Activated CD4-positive, alpha-beta T cell treated with anti-CD3 and anti-CD28 coated beads, Interleukin-2, amount 10 ng/mL, durations not matched to agents 24 days and 14 days (primary cell): Measurements from ENCODE around the gene GFRA1. TPM values are rescaled to one million over a fixed set of nuclear protein-coding genes. Genes with fewer than 3 reads are reported as not detected.

Experiments
- DNase-seq: peaks from one replicate; pipeline ENCODE4 v3.0.0; 2022
- H3K27ac Mint-ChIP-seq: one replicate; pipeline ENCODE4 v1.8.0; 2022; ENCODE audit warnings: mild to moderate bottlenecking, mixed read lengths
- H3K27me3 Mint-ChIP-seq: one replicate; pipeline ENCODE4 v1.8.0; 2022; ENCODE audit warnings: mixed read lengths
- H3K36me3 Mint-ChIP-seq: one replicate; pipeline ENCODE4 v1.8.0; 2022; ENCODE audit warnings: low read depth, mild to moderate bottlenecking, mixed read lengths
- H3K4me1 Mint-ChIP-seq: one replicate; pipeline ENCODE4 v1.8.0; 2021; ENCODE audit warnings: mixed read lengths
- H3K4me3 Mint-ChIP-seq: one replicate; pipeline ENCODE4 v1.8.0; 2022; ENCODE audit warnings: mild to moderate bottlenecking, moderate library complexity, mixed read lengths
- H3K9me3 Mint-ChIP-seq: one replicate; pipeline ENCODE4 v1.8.0; 2021; ENCODE audit warnings: mixed read lengths
- intact Hi-C: fragments of 100-400 bp; cut with micrococcal nuclease; formaldehyde crosslinking; loops from one replicate; pipeline ENCODE4 v1.15.1; 2023
- total RNA-seq: library from RNA; stranded (reverse); gene quantifications from 2 replicates; pipeline ENCODE4 v1.2.3, GENCODE V29; 2022

The GFRA1 gene
- total RNA-seq, 1 donor from 2014 or later: not detected

DNA sequence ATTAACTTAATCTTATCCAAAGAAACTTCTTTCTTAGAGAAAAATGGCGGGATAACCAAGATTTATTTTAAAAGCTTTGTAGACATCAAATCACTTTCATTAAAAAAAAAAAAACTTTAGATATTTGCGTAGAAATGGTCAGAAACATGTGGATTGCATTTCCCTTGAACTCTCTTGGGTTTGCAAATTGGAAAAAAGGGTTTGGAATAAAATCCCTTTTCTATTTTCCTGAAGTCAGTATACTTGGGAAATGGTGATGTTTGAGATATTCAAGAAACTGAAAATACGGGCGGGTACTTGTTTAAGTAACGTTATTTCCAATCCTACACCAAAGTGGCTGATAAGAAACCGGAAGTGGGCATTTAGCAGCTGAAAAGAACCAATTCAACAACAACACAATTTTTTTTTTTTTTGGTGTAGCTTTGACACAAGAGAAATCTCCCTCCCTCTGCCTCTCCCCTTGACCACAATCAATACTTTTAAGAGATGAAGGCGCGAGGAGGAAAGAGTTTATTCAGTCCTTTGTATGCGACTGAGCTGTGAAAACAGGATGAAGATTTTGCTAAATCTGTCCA, 13.7 kb upstream of the GFRA1 start:
- Mint-ChIP-seq H3K27ac (no peak overlapping the region), H3K36me3 (no peaks in the 10 kb centered on the region), H3K9me3 (no peaks in the 10 kb centered on the region), H3K4me1 (no peaks in the 10 kb centered on the region), H3K4me3 (no peak overlapping the region), H3K27me3 (peaks cover 2% of the 10 kb centered on the region)
- intact Hi-C loops: no loop called here
- DNase-seq: no peak

DNA sequence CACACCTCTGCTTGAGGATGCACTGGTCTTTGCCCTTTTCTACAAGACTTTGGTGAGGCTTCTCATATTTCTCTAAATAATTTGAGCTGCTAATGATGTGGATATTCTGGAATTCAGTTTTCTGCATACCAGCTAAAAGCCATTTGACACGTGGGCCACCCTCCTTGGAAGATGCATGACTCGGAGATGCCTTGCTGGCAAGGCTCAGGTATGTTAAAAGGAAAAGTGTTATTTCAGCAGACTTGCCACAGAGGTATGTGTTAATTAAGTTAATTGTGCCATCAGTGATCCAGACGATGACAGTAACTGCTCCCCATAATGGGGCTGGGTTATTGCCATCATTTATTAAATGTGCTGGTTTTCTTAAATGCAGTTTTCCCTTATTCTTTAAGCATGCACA, 8.8 kb upstream of the GFRA1 start:
- Mint-ChIP-seq H3K4me3 (no peak overlapping the region), H3K9me3 (no peaks in the 10 kb centered on the region), H3K27ac (no peak overlapping the region), H3K27me3 (peaks cover 8% of the 10 kb centered on the region), H3K4me1 (no peaks in the 10 kb centered on the region), H3K36me3 (no peaks in the 10 kb centered on the region)
- no peak for DNase-seq
- intact Hi-C loops: no loop called here

DNA sequence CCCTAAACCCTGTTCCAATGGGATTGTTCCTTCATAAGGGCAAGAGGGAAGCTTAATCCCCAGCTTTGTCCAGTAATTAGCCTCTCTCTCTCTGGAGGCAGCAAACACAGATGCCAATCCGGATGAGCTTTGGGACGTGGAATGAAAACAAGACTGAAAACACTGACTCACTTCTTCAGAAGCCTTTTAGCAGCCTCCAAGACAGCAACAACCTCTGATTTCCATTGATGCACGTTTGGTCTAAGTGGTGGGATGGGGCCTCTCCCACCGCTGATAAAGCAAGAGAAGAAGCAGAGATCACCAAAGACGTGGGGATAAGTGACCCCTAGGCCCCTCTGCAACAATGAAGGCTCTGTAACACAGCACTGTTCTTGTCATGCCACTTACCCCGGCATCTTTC, 5.8 kb upstream of the GFRA1 start:
- no peak for DNase-seq
- no peak overlapping the region for H3K4me3 Mint-ChIP-seq
- H3K4me1 Mint-ChIP-seq: no peaks in the 10 kb centered on the region
- intact Hi-C loops: loop anchor here (10.0 kb wide), 3 partner anchors 856 to 1256 kb away; partner anchors contain the start of gene VAX1
- no peak overlapping the region for H3K27ac Mint-ChIP-seq
- no peaks in the 10 kb centered on the region for H3K9me3 Mint-ChIP-seq
- no peaks in the 10 kb centered on the region for H3K36me3 Mint-ChIP-seq
- H3K27me3 Mint-ChIP-seq: peaks cover 30% of the 10 kb centered on the region

DNA sequence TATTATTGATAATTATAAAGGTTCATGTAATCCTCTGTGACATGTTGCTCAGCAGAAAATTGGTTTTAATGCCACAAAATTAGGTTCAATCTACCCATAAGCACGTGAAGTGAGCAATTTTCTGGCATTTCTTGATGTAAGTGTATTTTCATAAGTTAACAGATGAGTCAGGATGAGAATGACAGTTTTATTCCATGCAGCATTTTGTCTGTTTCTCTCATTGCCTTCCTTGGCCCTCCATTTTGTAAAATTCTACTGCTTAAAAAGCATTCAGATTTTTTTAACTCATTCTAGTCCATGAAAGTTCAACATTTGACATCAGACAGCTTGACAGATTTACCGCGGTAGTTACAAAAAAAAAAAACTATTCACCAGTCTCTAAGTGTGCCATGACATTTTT, 4.0 kb upstream of the GFRA1 start:
- intact Hi-C loops: loop anchor here (10.0 kb wide), 3 partner anchors 858 to 1258 kb away; partner anchors contain the start of gene VAX1
- H3K4me1 Mint-ChIP-seq: peaks cover 3% of the 10 kb centered on the region
- H3K27me3 Mint-ChIP-seq: peaks cover 42% of the 10 kb centered on the region

DNA sequence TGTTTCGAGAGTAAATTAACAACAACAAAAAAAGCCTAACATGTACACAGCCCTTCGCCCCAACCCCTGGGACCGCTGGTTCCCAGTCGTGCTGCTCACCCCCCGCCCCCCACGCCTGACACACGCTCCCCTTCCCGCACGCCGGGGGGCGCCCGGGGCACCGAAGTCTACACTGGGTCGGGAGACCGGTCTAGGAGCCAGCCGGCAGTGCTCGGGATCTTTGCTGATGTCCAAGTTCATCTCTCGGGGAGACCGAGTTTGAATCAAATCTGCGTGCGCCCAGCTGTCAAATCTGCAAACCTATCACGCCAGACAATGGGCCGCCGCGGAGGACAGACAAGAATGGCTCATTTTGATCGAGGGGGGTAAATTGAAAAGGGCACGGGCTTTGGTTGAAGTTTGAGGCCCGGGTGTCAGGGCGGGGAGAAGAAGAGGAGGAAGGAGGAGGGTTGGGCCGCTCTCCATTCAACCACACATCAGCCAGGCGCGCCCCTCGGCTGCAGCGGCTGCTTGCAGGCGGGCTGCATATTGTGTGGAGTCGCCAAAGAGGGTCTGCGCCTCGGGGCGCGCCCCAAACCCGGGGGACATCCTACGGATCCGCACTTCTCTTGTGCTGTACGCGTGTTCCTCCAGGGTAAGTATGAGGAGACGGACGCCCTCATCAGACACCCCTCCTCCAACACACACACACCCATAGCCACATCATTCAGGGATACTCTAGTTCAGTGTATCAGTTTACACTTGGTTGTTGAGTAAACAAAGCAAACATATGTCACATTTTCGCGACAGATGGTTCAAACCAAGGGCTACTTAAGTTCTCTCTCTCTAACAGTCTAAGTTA, 1.3 kb upstream of the GFRA1 start:
- Mint-ChIP-seq H3K4me3 (no peak overlapping the region), H3K9me3 (peaks cover 3% of the 10 kb centered on the region), H3K36me3 (no peaks in the 10 kb centered on the region), H3K27ac (no peak overlapping the region), H3K4me1 (peaks cover 3% of the 10 kb centered on the region), H3K27me3 (peaks cover 58% of the 10 kb centered on the region)
- intact Hi-C loops: loop anchor here (10.0 kb wide), 3 partner anchors 861 to 1261 kb away; partner anchors contain the start of gene VAX1
- no peak for DNase-seq

More for the DNA sequence above, 4.0 kb upstream of the GFRA1 start:
- Mint-ChIP-seq H3K4me3 (no peak overlapping the region), H3K9me3 (peaks cover 3% of the 10 kb centered on the region), H3K36me3 (no peaks in the 10 kb centered on the region), H3K27ac (no peak overlapping the region)
- DNase-seq: no peak

DNA sequence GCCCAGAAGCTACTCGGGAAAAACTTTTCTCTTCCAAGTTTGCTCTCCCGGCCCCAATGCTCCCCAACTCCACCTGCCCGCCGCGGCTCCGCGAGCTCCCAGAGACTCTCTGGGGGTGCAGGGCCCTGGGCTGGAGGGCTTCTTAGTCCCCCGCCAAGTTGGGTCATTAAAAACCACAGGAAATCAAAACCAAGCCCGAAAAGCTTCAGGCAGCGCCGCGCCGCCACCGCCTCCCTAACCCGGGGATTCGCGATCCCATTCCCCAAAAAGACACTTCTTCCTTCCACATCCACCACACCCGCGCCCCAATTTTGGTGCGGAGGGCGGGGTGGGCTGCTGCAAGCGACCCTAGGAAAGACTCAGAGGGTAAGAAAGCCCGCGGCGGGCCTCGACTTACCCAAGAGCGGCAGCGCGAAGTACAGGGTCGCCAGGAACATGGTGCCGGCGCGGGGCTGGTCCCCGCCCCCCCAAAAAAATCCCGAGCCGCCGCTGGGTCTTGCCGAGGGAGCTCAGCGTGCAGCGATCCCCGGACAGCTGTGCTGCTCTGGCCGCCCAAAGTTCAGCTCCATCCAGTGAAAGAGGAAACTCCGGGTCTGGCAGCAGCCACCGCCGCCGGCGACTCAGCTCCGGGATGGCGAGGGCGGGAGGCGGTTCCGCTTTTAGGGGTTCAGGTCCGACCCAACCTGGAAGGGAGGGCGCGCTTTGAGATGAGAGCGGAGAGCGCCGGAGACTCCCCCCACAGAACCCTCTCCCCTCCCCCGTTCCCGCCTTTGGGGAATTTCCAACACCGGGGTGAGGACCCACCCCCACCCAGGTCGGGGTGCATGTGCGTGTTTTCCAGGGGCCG, 1.2 kb downstream of the GFRA1 start:
- no peak overlapping the region for H3K27ac Mint-ChIP-seq

DNA sequence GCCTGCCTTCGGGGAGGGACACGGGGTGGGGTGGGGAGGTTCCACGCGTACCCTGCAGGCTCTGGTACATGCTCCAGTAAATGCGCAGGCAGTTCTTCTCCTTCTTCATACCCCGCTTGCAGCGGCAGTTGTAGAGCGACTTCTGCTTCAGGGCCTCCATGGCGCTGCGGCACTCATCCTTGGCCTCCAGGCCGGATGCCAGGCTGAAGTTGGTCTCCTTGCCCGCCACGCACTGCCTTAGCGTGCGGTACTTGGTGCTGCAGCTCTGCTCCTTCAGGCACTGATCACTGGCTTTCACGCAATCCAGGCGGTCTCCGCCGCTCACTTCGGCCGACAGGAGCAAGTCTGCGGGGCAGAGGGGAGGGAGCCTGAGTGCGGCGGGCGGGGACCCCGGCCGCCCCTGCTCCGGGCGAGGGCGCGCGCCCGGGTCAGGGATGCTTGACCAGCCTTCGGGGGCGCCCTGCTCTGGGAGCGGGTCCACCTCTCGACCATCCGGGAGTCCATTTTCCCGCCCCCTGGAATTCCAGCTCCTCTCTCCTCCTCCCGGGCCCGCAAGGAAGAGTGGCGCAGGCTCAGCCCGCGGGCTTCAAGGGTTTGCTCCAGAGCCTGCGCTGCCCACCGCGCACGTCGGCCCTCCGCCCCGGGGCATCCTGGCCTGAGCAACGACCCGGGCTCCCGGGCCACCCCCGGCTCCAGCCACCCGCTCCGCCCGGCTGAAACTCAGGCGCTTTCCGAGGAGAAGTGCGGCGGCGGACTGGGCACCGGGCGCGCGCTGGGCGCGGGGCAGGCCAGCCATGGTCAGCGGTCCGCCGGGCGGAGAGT, 2.0 kb downstream of the GFRA1 start:
- peaks cover 3% of the 10 kb centered on the region for H3K9me3 Mint-ChIP-seq
- H3K27me3 Mint-ChIP-seq: peaks cover 54% of the 10 kb centered on the region
- no peak overlapping the region for H3K27ac Mint-ChIP-seq
- intact Hi-C loops: loop anchor here (10.0 kb wide), 3 partner anchors 864 to 1264 kb away; partner anchors contain the start of gene VAX1
- H3K4me1 Mint-ChIP-seq: peaks cover 3% of the 10 kb centered on the region
- H3K4me3 Mint-ChIP-seq: no peak overlapping the region
- no peaks in the 10 kb centered on the region for H3K36me3 Mint-ChIP-seq
- DNase-seq: no peak

More for the DNA sequence above, 1.2 kb downstream of the GFRA1 start:
- no peak for DNase-seq
- no peak overlapping the region for H3K4me3 Mint-ChIP-seq
- H3K36me3 Mint-ChIP-seq: no peaks in the 10 kb centered on the region
- peaks cover 3% of the 10 kb centered on the region for H3K4me1 Mint-ChIP-seq
- H3K27me3 Mint-ChIP-seq: peaks cover 58% of the 10 kb centered on the region
- intact Hi-C loops: loop anchor here (10.0 kb wide), 3 partner anchors 863 to 1263 kb away; partner anchors contain the start of gene VAX1
- peaks cover 3% of the 10 kb centered on the region for H3K9me3 Mint-ChIP-seq

DNA sequence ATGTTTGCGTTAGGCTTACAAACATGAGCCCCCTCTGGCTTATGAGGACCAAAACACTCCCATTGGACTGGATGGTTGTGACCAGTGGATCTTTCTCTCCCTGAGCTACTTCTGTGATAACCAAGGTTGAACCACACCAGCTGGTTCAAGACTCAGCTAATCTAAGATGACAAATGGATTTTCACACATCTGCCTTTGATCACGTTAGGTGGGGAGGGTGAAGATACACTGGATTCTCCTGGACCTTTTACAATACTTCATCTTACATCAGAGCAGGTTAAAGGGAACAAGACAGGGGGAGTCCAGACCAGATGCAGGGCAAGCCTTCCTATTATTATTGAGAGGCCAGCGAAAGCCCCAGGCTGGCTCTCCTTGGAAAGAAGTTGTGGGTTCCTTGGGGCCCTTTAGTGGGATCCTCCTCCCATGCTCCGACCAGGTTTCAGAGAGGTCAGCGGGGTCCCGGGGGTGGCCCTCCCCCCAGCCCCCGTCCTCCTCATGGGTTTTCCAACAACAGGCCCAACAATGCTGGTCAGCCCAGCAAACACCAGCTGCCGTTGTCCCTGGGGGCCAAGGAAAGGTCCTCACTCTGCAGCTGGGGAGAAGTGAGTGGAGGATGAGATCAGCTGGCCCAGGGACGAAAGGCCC, 2.8 kb downstream of the GFRA1 start:
- no peak overlapping the region for H3K27ac Mint-ChIP-seq
- no peak overlapping the region for H3K4me3 Mint-ChIP-seq
- no peak for DNase-seq
- peaks cover 51% of the 10 kb centered on the region for H3K27me3 Mint-ChIP-seq
- peaks cover 3% of the 10 kb centered on the region for H3K9me3 Mint-ChIP-seq
- no peaks in the 10 kb centered on the region for H3K36me3 Mint-ChIP-seq
- intact Hi-C loops: loop anchor here (10.0 kb wide), 3 partner anchors 865 to 1265 kb away; partner anchors contain the start of gene VAX1
- peaks cover 3% of the 10 kb centered on the region for H3K4me1 Mint-ChIP-seq

DNA sequence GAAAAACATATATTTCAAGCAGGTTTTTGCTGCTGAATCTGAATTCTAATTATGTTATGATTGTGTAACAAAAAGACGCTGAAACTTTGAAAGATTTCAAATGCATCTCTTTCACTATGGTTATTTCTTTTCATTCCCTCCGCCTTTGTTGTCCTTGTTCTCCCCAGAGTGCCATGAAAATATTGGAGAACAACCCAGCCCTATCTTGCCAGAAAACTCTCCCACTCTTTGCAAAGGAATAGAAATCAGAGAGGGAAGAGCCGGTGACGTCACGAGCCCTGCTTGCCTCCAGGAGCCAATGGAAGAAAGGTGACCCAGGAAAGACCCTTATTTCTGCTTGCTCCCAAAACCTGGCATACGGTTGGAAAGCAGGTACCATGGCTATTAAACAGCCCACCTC, 3.4 kb downstream of the GFRA1 start:
- Mint-ChIP-seq H3K27me3 (peaks cover 45% of the 10 kb centered on the region), H3K4me3 (no peak overlapping the region), H3K4me1 (peaks cover 3% of the 10 kb centered on the region), H3K36me3 (no peaks in the 10 kb centered on the region), H3K9me3 (peaks cover 3% of the 10 kb centered on the region), H3K27ac (no peak overlapping the region)
- no peak for DNase-seq
- intact Hi-C loops: loop anchor here (10.0 kb wide), 3 partner anchors 865 to 1265 kb away; partner anchors contain the start of gene VAX1

DNA sequence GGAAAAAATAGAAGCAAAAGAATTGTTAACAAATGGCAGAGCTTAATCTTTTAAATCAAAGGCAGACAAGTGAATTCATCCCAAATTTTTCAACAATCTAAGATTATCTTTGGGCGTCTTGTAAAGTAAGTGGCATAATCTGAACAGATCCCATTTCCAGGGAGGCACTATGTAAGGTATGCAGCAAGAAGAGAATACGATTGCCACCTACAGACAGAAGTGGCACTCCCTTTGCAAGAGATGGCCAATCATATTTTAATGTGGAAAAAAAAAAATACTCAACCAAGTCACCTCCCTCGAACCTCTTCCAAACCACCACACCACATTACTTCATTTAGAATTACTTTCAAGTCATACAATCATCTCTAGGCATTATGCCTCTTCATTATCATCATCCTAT, 4.0 kb downstream of the GFRA1 start:
- Mint-ChIP-seq H3K9me3 (peaks cover 3% of the 10 kb centered on the region), H3K36me3 (no peaks in the 10 kb centered on the region), H3K27me3 (peaks cover 38% of the 10 kb centered on the region), H3K4me1 (peaks cover 3% of the 10 kb centered on the region), H3K27ac (no peak overlapping the region), H3K4me3 (no peak overlapping the region)
- intact Hi-C loops: no loop called here
- no peak for DNase-seq

DNA sequence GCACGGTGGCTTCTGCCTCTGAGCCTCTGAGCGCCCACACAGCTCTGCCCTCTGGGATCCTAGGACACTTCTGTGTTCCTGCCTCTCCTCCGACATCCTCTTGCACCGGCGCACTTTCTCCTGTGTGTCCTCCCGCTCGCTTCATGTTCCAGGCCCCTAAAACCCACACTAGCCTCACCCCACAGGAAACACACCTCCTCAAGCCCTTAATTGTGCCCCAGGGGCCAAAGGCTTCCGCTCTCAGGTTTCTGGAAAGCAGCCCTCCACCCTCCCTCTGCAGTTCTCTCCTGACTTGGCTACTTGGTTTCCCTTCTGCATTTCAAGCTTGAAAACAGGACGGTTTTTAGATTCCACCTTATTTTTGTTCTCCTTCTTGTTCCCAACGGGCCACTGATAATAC, 7.3 kb downstream of the GFRA1 start:
- Mint-ChIP-seq H3K4me3 (no peak overlapping the region), H3K4me1 (no peaks in the 10 kb centered on the region), H3K36me3 (no peaks in the 10 kb centered on the region), H3K27ac (no peak overlapping the region), H3K9me3 (no peaks in the 10 kb centered on the region), H3K27me3 (peaks cover 20% of the 10 kb centered on the region)
- DNase-seq: no peak
- intact Hi-C loops: no loop called here

DNA sequence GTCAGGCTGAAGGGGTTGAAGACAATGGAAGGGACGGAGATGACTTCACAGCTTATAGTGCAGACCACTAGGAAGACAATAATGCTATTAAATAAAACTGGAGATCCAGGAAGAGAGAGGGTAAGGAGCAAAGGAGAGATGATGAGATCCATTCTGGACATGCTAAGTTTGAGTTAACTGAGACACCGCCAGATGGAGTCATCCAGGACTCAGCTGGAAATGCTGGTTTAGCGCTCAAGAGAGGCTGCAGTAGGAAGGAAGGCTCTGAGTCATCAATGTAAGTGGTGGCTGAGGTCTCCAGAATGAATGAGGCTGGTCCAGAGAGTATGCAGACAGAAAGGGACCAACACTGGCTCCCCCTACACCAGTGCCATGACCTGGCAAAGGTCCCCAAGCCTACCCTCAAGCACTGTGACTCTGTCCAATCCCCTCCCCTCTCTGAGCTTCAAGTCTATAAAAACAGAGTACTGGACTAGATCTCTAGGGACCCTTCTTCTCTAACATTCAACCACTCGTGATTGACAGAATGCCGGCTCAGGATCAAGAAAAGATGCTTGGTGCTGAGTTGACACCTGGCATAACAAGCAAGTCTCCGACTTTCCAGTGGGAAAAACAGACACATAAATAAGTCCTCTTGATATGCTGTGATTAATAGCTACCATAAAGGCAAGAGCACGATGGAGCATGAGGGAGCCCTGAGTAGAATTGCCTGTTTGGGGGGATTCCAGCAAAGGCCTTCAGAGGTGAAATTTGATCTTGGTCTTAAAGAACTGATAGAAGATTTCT, 8.9 kb downstream of the GFRA1 start:
- peaks cover 8% of the 10 kb centered on the region for H3K27me3 Mint-ChIP-seq
- H3K27ac Mint-ChIP-seq: no peak overlapping the region
- H3K9me3 Mint-ChIP-seq: no peaks in the 10 kb centered on the region
- intact Hi-C loops: no loop called here
- no peak for DNase-seq
- no peaks in the 10 kb centered on the region for H3K4me1 Mint-ChIP-seq
- no peak overlapping the region for H3K4me3 Mint-ChIP-seq
- H3K36me3 Mint-ChIP-seq: no peaks in the 10 kb centered on the region
